Left hindlimb (tissue), 1 donor: ENCODE measurements around the gene ACSF3.
"Not testable (repeated sequence)": the region's sequence is repeated elsewhere in the genome, so short reads cannot be mapped to it uniquely, and the experiment has no call there.

Experiments used
- DNase-seq: peaks from one replicate; pipeline ENCODE4 v3.0.0-alpha.2; 2018

Gene ACSF3

GRCh38 chr16:89056592-89056991 lies 37.1 kb upstream of the ACSF3 start:
- no peak for DNase-seq

- DNase-seq, result no peak
Observed at GRCh38 chr16:89057738-89058137, 35.9 kb upstream of the ACSF3 start.

- DNase-seq, result no peak
Observed at GRCh38 chr16:89058812-89059211, 34.8 kb upstream of the ACSF3 start.

GRCh38 chr16:89060207-89060794 lies 33.4 kb upstream of the ACSF3 start:
- DNase-seq, result no peak

- DNase-seq, result no peak
Observed at GRCh38 chr16:89061086-89061485, 32.6 kb upstream of the ACSF3 start.

- no peak for DNase-seq
Observed at GRCh38 chr16:89061590-89062380, 31.9 kb upstream of the ACSF3 start.

GRCh38 chr16:89062389-89063345 lies 31.0 kb upstream of the ACSF3 start:
- no peak for DNase-seq

GRCh38 chr16:89063768-89064320 lies 29.8 kb upstream of the ACSF3 start:
- no peak for DNase-seq

- DNase-seq, result no peak
Observed at GRCh38 chr16:89064606-89065457, 28.8 kb upstream of the ACSF3 start.

- DNase-seq, result no peak
Observed at GRCh38 chr16:89065458-89065822, 28.2 kb upstream of the ACSF3 start.

- DNase-seq, result no peak
Observed at GRCh38 chr16:89066721-89067120, 26.9 kb upstream of the ACSF3 start.

GRCh38 chr16:89067677-89068443 lies 25.8 kb upstream of the ACSF3 start:
- no peak for DNase-seq

- not testable (repeated sequence) for DNase-seq
Observed at GRCh38 chr16:89068814-89069616, 24.6 kb upstream of the ACSF3 start.

GRCh38 chr16:89069920-89070319 lies 23.7 kb upstream of the ACSF3 start:
- DNase-seq, result no peak

- DNase-seq, result no peak
Observed at GRCh38 chr16:89070590-89070989, 23.1 kb upstream of the ACSF3 start.

- no peak for DNase-seq
Observed at GRCh38 chr16:89071686-89072547, 21.7 kb upstream of the ACSF3 start.

GRCh38 chr16:89072548-89073130 lies 21.0 kb upstream of the ACSF3 start:
- no peak for DNase-seq

- no peak for DNase-seq
Observed at GRCh38 chr16:89073346-89074071, 20.1 kb upstream of the ACSF3 start.
